Keratinocyte (primary cell): Measurements from ENCODE around the gene SRRT. TPM values are rescaled to one million over a fixed set of nuclear protein-coding genes. Genes with fewer than 3 reads are reported as not detected.

ENCODE experiments used
- DNase-seq: peaks from one replicate; pipeline ENCODE4 v3.0.0-alpha.2; 2011; ENCODE audit warnings: low read depth, missing footprints, low spot score
- FAIRE-seq: peaks from 2 replicates; lab custom pipeline; 2011; peaks lifted over from hg19 to GRCh38; lab: Jason Lieb, UNC
- H2AFZ ChIP-seq: 2 replicates; pipeline ENCODE4 v1.6.0; 2012; ENCODE audit warnings: low read length, control low read depth, inconsistent platforms; ENCODE audit not compliant: control insufficient read depth
- H3K27ac ChIP-seq: 2 replicates; pipeline ENCODE4 v1.5.1; 2011; ENCODE audit warnings: low read length; ENCODE audit not compliant: control insufficient read depth, insufficient read depth
- H3K27me3 ChIP-seq: 3 replicates; pipeline ENCODE4 v1.6.0; 2011; ENCODE audit warnings: low read length; ENCODE audit not compliant: control insufficient read depth, insufficient read depth; ENCODE audit errors: extremely low read depth
- H3K36me3 ChIP-seq, 2 experiments: 2 replicates in 1 of 2; 3 replicates in 1 of 2; pipeline ENCODE4 v1.5.1; 2011; ENCODE audit warnings: low read length in 2 of 2, mild to moderate bottlenecking in 1 of 2; ENCODE audit not compliant: control insufficient read depth in 2 of 2, insufficient read depth in 2 of 2; ENCODE audit errors: extremely low read depth in 1 of 2
- H3K4me1 ChIP-seq: 3 replicates; pipeline ENCODE4 v1.5.1; 2011; ENCODE audit warnings: low read length; ENCODE audit not compliant: control insufficient read depth, insufficient read depth; ENCODE audit errors: extremely low read depth
- H3K4me2 ChIP-seq: 3 replicates; pipeline ENCODE4 v1.6.0; 2011; ENCODE audit warnings: low read depth, low read length; ENCODE audit not compliant: control insufficient read depth, insufficient read depth; ENCODE audit errors: extremely low read depth
- H3K4me3 ChIP-seq, 3 experiments: fragments of 200-600 bp in 1 of 3; sonication (generic) in 1 of 3; 2 replicates in 2 of 3; 3 replicates in 1 of 3; pipeline ENCODE4 v1.5.1; 2011 to 2016; ENCODE audit warnings: low read length in 3 of 3, mild to moderate bottlenecking in 3 of 3, control low read depth in 2 of 3, inconsistent platforms in 1 of 3, low read depth in 1 of 3, mixed read lengths in 1 of 3, mixed run types in 1 of 3, moderate library complexity in 1 of 3; ENCODE audit not compliant: control insufficient read depth in 2 of 3, insufficient read depth in 2 of 3; ENCODE audit errors: extremely low read depth in 1 of 3
- H3K79me2 ChIP-seq: 2 replicates; pipeline ENCODE4 v1.6.0; 2012; ENCODE audit warnings: low read length; ENCODE audit not compliant: control insufficient read depth, insufficient read depth
- H3K9ac ChIP-seq: 3 replicates; pipeline ENCODE4 v1.6.0; 2011; ENCODE audit warnings: low read length; ENCODE audit not compliant: control insufficient read depth, insufficient read depth; ENCODE audit errors: extremely low read depth
- H3K9me1 ChIP-seq: 3 replicates; pipeline ENCODE4 v1.6.0; 2011; ENCODE audit warnings: low read length; ENCODE audit not compliant: control insufficient read depth, insufficient read depth; ENCODE audit errors: extremely low read depth
- H3K9me3 ChIP-seq: 2 replicates; pipeline ENCODE4 v1.5.1; 2012; ENCODE audit warnings: low read depth, low read length; ENCODE audit not compliant: control insufficient read depth
- H4K20me1 ChIP-seq: 3 replicates; pipeline ENCODE4 v1.6.0; 2011; ENCODE audit warnings: low read length; ENCODE audit not compliant: control insufficient read depth, insufficient read depth; ENCODE audit errors: extremely low read depth
- EZH2 ChIP-seq: IDR thresholded peaks from one replicate; pipeline ENCODE4 v1.6.1; 2012; ENCODE audit warnings: inconsistent platforms, mild to moderate bottlenecking, low read length, moderate library complexity
- dilution Hi-C: fragments of 300-500 bp; cut with MboI; formaldehyde crosslinking; loops from one replicate; pipeline ENCODE4 v1.7.0; 2020; ENCODE audit warnings: low sequenced_read_pairs; ENCODE audit not compliant: extremely low pct_ligation_motif_present
- polyA minus RNA-seq, 3 experiments: library from RNA; depleted of rRNA, polyadenylated mRNA; stranded (reverse); fragments of >200 nt; gene quantifications; 1 replicate in 1 of 3; 2 replicates in 1 of 3; 3 replicates in 1 of 3; pipeline ENCODE4 v1.2.3, GENCODE V29; 2011
- polyA plus RNA-seq, 5 experiments: library from polyadenylated mRNA; depleted of rRNA in 3 of 5; stranded (reverse) in 3 of 5; stranded (forward) in 1 of 5; unstranded in 1 of 5; fragments of >200 nt; gene quantifications; 1 replicate in 1 of 5; 2 replicates in 3 of 5; 3 replicates in 1 of 5; pipeline versions ENCODE4 v1.2.1 to v1.2.3, GENCODE V29; 2011 to 2012; ENCODE audit warnings: missing spikeins in 2 of 5, low read depth in 1 of 5, low replicate concordance in 1 of 5
- TF ChIP-seq, protein P1 (sequence below), 3 experiments: IDR thresholded peaks in 1 of 3; conservative IDR thresholded peaks in 1 of 3; optimal IDR thresholded peaks in 1 of 3; 2 replicates in 2 of 3; 3 replicates in 1 of 3; pipeline versions ENCODE3 to v1.5.1; 2011; ENCODE audit warnings: low read length in 3 of 3, mild to moderate bottlenecking in 3 of 3, moderate library complexity in 2 of 3, control low read depth in 1 of 3, inconsistent platforms in 1 of 3; ENCODE audit not compliant: insufficient read depth in 2 of 3; ENCODE audit errors: extremely low read depth in 1 of 3

The SRRT gene
- 23.1 to 54.5 TPM (median 42.2 TPM) in 3 replicates for polyA plus RNA-seq
- polyA plus RNA-seq (2011; ENCODE audit: low read depth): 67.3 TPM
- polyA plus RNA-seq (2011; cell fraction: cytosol; rRNA removed): 17.4 and 30.9 TPM in 2 replicates
- 108 and 127 TPM in 2 replicates for polyA plus RNA-seq (2011; cell fraction: nucleus; rRNA removed)
- 43.4 and 83.7 TPM in 2 replicates for polyA plus RNA-seq (2012; ENCODE audit: low replicate concordance)
- polyA minus RNA-seq: 13.9 to 112 TPM (median 41.6 TPM) in 3 replicates
- 65.6 TPM for polyA minus RNA-seq (2011; cell fraction: cytosol; rRNA and poly(A)+ RNA removed)
- 35.8 and 36.7 TPM in 2 replicates for polyA minus RNA-seq (2011; cell fraction: nucleus; rRNA and poly(A)+ RNA removed)

DNA sequence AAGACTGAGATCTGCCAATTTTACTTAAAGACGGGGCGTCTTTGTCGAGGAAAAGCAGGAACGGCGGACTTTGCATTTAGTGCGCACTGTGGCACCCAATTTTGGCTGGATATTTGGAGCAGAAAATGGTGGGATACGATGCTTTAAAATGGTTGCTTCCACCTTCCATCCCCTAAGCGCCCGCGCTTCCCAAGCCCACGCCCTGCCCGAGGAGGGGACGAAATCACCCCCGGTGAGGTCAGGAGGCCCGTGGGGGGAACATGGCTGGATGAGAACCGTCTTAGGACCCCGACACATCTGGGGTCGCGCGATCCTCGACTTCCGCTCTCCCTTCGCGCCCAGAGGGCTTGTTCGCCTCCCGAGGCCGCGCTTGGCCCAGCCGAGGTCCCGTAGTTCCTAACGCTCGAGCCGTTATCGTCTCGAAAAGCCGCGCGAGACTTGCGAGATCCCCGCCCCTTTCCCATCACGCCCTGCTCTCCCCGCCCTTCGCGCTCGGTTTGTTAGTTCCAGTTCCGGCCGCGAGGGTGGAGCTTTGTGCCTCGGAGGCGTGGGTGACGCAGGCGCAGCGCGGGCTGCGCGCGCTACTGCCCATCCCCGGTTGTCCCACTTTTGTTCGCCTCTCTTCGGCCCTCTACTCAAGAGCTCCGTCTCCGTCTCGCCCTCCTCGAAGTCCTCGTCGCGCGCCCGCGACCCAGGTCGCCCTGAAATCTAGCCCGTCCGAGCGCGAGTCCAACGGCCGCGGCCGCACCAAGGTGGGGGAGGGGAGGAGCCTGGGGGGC, at the start of gene SRRT:
SRRT (plus strand) TSS at position 527 of the 779 bp plus-strand sequence. CDS start 488 bp downstream, outside the sequence.
- Histone ChIP-seq H3K27me3 (no peaks in the 10 kb centered on the region), H3K9me3 (no peaks in the 10 kb centered on the region), H3K27ac (peak within 1 kb of the TSS; percentile 92), H3K4me2 (peak within 1 kb of the TSS; percentile 98), H4K20me1 (peaks cover 9% of the 10 kb centered on the region), H3K9ac (peak within 1 kb of the TSS; percentile 93), H3K4me1 (peaks cover 29% of the 10 kb centered on the region), H3K4me3 (peak within 1 kb of the TSS; percentile 95 to 99 (median 96)), H3K36me3 (peaks cover 27 to 46% of the 10 kb centered on the region in 2 experiments), H3K9me1 (no peaks in the 10 kb centered on the region), H3K79me2 (peaks cover 87% of the 10 kb centered on the region), H2AFZ (peak within 1 kb of the TSS; percentile 87)
- dilution Hi-C loops: no loop called here
- TF ChIP-seq, protein P1, sequence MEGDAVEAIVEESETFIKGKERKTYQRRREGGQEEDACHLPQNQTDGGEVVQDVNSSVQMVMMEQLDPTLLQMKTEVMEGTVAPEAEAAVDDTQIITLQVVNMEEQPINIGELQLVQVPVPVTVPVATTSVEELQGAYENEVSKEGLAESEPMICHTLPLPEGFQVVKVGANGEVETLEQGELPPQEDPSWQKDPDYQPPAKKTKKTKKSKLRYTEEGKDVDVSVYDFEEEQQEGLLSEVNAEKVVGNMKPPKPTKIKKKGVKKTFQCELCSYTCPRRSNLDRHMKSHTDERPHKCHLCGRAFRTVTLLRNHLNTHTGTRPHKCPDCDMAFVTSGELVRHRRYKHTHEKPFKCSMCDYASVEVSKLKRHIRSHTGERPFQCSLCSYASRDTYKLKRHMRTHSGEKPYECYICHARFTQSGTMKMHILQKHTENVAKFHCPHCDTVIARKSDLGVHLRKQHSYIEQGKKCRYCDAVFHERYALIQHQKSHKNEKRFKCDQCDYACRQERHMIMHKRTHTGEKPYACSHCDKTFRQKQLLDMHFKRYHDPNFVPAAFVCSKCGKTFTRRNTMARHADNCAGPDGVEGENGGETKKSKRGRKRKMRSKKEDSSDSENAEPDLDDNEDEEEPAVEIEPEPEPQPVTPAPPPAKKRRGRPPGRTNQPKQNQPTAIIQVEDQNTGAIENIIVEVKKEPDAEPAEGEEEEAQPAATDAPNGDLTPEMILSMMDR (optimal IDR thresholded peaks at IDR 0.05 in 1 of 3, IDR thresholded peaks at IDR 0.05 in 1 of 3, conservative IDR thresholded peaks at IDR 0.05 in 1 of 3; ENCODE audit: extremely low read depth in 1 of 3, insufficient read depth in 2 of 3, low read length in 3 of 3): peak in 1 of 3 experiments; percentile 41
- TF ChIP-seq EZH2: no peak
- no peak for DNase-seq
- FAIRE-seq: peak; percentile 82

- Histone ChIP-seq H3K4me3 (peak overlapping the region; percentile 72 to 97 (median 83)), H3K27ac (peak overlapping the region; percentile 59), H3K79me2 (peaks cover 53% of the 10 kb centered on the region), H3K4me1 (peaks cover 6% of the 10 kb centered on the region), H3K27me3 (no peaks in the 10 kb centered on the region), H2AFZ (no peak overlapping the region), H3K4me2 (peak overlapping the region; percentile 99), H3K36me3 (peaks cover 15 to 33% of the 10 kb centered on the region in 2 experiments), H3K9ac (peak overlapping the region; percentile 74), H3K9me1 (no peaks in the 10 kb centered on the region), H4K20me1 (peaks cover 4% of the 10 kb centered on the region), H3K9me3 (no peaks in the 10 kb centered on the region)
- dilution Hi-C loops: no loop called here
- FAIRE-seq: peak; percentile 73
- TF ChIP-seq EZH2: no peak
- TF ChIP-seq, protein P1 (optimal IDR thresholded peaks at IDR 0.05 in 1 of 3, IDR thresholded peaks at IDR 0.05 in 1 of 3, conservative IDR thresholded peaks at IDR 0.05 in 1 of 3; ENCODE audit: extremely low read depth in 1 of 3, insufficient read depth in 2 of 3, low read length in 3 of 3): no peak
- no peak for DNase-seq
Observed at GRCh38 chr7:100825215-100825671, 49.7 kb upstream of the SRRT start.
